Neuronal stem cell (in vitro differentiated cells): ENCODE data around the gene CFAP69.

Source experiments
- DNase-seq: peaks from one replicate; pipeline ENCODE4 v3.0.0-alpha.2; 2013; ENCODE audit warnings: low spot score
- H2AFZ ChIP-seq: one replicate; pipeline ENCODE4 v1.6.1; 2013; ENCODE audit warnings: mild to moderate bottlenecking, low read length, inconsistent platforms
- H2AK5ac ChIP-seq: 2 replicates; pipeline ENCODE4 v1.6.1; 2013; ENCODE audit warnings: low read depth, mild to moderate bottlenecking, inconsistent platforms, low read length, moderate library complexity, mixed read lengths
- H2BK120ac ChIP-seq: 2 replicates; pipeline ENCODE4 v1.6.1; 2013; ENCODE audit warnings: low read depth, mild to moderate bottlenecking, inconsistent platforms, low read length, moderate library complexity, mixed read lengths
- H2BK12ac ChIP-seq: one replicate; pipeline ENCODE4 v1.6.1; 2013; ENCODE audit warnings: low read length, inconsistent platforms
- H2BK15ac ChIP-seq: 2 replicates; pipeline ENCODE4 v1.6.1; 2013; ENCODE audit warnings: mild to moderate bottlenecking, low read length, inconsistent platforms, mixed read lengths
- H2BK5ac ChIP-seq: one replicate; pipeline ENCODE4 v1.6.1; 2013; ENCODE audit warnings: inconsistent platforms, mild to moderate bottlenecking, low read length, moderate library complexity
- H3K14ac ChIP-seq: one replicate; pipeline ENCODE4 v1.6.1; 2013; ENCODE audit warnings: low read length, inconsistent platforms
- H3K18ac ChIP-seq: 2 replicates; pipeline ENCODE4 v1.6.1; 2013; ENCODE audit warnings: low read length, inconsistent platforms
- H3K23ac ChIP-seq: 2 replicates; pipeline ENCODE4 v1.6.1; 2013; ENCODE audit warnings: low read depth, mild to moderate bottlenecking, mixed read lengths, low read length, inconsistent platforms; ENCODE audit not compliant: poor library complexity
- H3K27ac ChIP-seq: replicated peaks from 3 replicates; pipeline ENCODE4 v1.5.1; 2013; ENCODE audit warnings: low read length, inconsistent platforms
- H3K27me3 ChIP-seq, 3 experiments: 2 replicates each; pipeline ENCODE4 v1.6.1; 2013; ENCODE audit warnings: low read length in 3 of 3, mild to moderate bottlenecking in 2 of 3, inconsistent platforms in 1 of 3, low read depth in 1 of 3, mixed read lengths in 1 of 3, moderate library complexity in 1 of 3; ENCODE audit not compliant: control insufficient read depth in 3 of 3, insufficient read depth in 3 of 3
- H3K36me3 ChIP-seq, 2 donors: replicated peaks in 1 of 2; 2 replicates each; pipeline ENCODE4 v1.6.1; 2013; ENCODE audit warnings: low read length in 2 of 2; ENCODE audit not compliant: control insufficient read depth in 2 of 2, insufficient read depth in 2 of 2
- H3K4ac ChIP-seq: 2 replicates; pipeline ENCODE4 v1.6.1; 2013; ENCODE audit warnings: inconsistent platforms, mild to moderate bottlenecking, low read length, moderate library complexity
- H3K4me1 ChIP-seq, 2 donors: 1 replicate in 1 of 2; 2 replicates in 1 of 2; pipeline ENCODE4 v1.6.1; 2013; ENCODE audit warnings: low read length in 2 of 2, low read depth in 1 of 2; ENCODE audit not compliant: control insufficient read depth in 2 of 2, insufficient read depth in 1 of 2
- H3K4me2 ChIP-seq: one replicate; pipeline ENCODE4 v1.6.1; 2013; ENCODE audit warnings: mild to moderate bottlenecking, low read length, inconsistent platforms; ENCODE audit not compliant: insufficient read depth, poor library complexity, severe bottlenecking
- H3K4me3 ChIP-seq, 2 donors: 2 replicates each; pipeline ENCODE4 v1.5.1; 2013; ENCODE audit warnings: low read length in 2 of 2, mild to moderate bottlenecking in 2 of 2, inconsistent platforms in 1 of 2, moderate library complexity in 1 of 2
- H3K79me1 ChIP-seq: one replicate; pipeline ENCODE4 v1.6.1; 2013; ENCODE audit warnings: low read depth, mild to moderate bottlenecking, inconsistent platforms, low read length, moderate library complexity
- H3K9ac ChIP-seq: one replicate; pipeline ENCODE4 v1.6.1; 2013; ENCODE audit warnings: mild to moderate bottlenecking, low read depth, low read length, inconsistent platforms; ENCODE audit not compliant: poor library complexity
- H3K9me3 ChIP-seq, 2 donors: replicated peaks in 1 of 2; 2 replicates each; pipeline versions ENCODE3 to v1.6.1; 2013; ENCODE audit warnings: low read length in 2 of 2, mild to moderate bottlenecking in 2 of 2, inconsistent platforms in 1 of 2, low read depth in 1 of 2, mixed read lengths in 1 of 2, moderate library complexity in 1 of 2; ENCODE audit not compliant: control insufficient read depth in 2 of 2, insufficient read depth in 1 of 2
- H4K8ac ChIP-seq: one replicate; pipeline ENCODE4 v1.6.1; 2013; ENCODE audit warnings: low read depth, mild to moderate bottlenecking, inconsistent platforms, low read length, moderate library complexity
- H4K91ac ChIP-seq: one replicate; pipeline ENCODE4 v1.6.1; 2013; ENCODE audit warnings: low read length, low read depth, mild to moderate bottlenecking, inconsistent platforms; ENCODE audit not compliant: poor library complexity
- WGBS, 2 donors: extraction: QIAGEN DNeasy Blood & Tissue Kit; methylation state at CpG; one replicate each; pipeline ENCODE4 v1.1.7; 2013; ENCODE audit warnings: missing lambda C conversion rate in 2 of 2, mixed read lengths in 1 of 2; ENCODE audit not compliant: insufficient read length in 2 of 2, insufficient replicate concordance in 1 of 2; ENCODE audit errors: extremely low coverage in 2 of 2; 5-methylcytosine and 5-hydroxymethylcytosine counted together

Gene CFAP69

GRCh38 chr7:90312745-90313144 is 67.8 kb downstream of the CFAP69 start:
- no peak overlapping the region for H2BK120ac ChIP-seq
- no peak overlapping the region for H3K4ac ChIP-seq
- H2AK5ac ChIP-seq: no peak overlapping the region
- no peak overlapping the region for H4K8ac ChIP-seq
- H4K91ac ChIP-seq: no peak overlapping the region
- H2BK12ac ChIP-seq: no peak overlapping the region
- no peak overlapping the region for H2BK5ac ChIP-seq
- no peak overlapping the region for H3K14ac ChIP-seq
- H3K27ac ChIP-seq: no peak overlapping the region
- DNase-seq: no peak
- no peak overlapping the region for H2BK15ac ChIP-seq
- no peak overlapping the region for H3K4me2 ChIP-seq
- no peaks in the 10 kb centered on the region for H3K36me3 ChIP-seq
- no peaks in the 10 kb centered on the region for H3K4me1 ChIP-seq
- H3K9ac ChIP-seq: no peak overlapping the region
- H2AFZ ChIP-seq: no peak overlapping the region
- no CpG with 5 or more reads among the region's 2 CpGs for WGBS, 2 donors
- no peak overlapping the region for H3K18ac ChIP-seq
- peaks cover 0 to 6% (median 0%) of the 10 kb centered on the region in 3 experiments for H3K27me3 ChIP-seq
- no peak overlapping the region for H3K4me3 ChIP-seq
- no peak overlapping the region for H3K23ac ChIP-seq
- no peaks in the 10 kb centered on the region for H3K9me3 ChIP-seq
- no peaks in the 10 kb centered on the region for H3K79me1 ChIP-seq

- no peak overlapping the region for H3K4me2 ChIP-seq
- no peak overlapping the region for H3K9ac ChIP-seq
- H2BK120ac ChIP-seq: no peak overlapping the region
- no peak overlapping the region for H3K23ac ChIP-seq
- no peak overlapping the region for H2AK5ac ChIP-seq
- H3K4me1 ChIP-seq: no peaks in the 10 kb centered on the region
- H3K27me3 ChIP-seq: peaks cover 0 to 14% (median 0%) of the 10 kb centered on the region in 3 experiments
- H3K9me3 ChIP-seq: no peaks in the 10 kb centered on the region
- no peak overlapping the region for H4K91ac ChIP-seq
- DNase-seq: no peak
- H2BK15ac ChIP-seq: no peak overlapping the region
- no peak overlapping the region for H3K27ac ChIP-seq
- no peak overlapping the region for H2AFZ ChIP-seq
- no peak overlapping the region for H2BK12ac ChIP-seq
- no peak overlapping the region for H3K4ac ChIP-seq
- no peaks in the 10 kb centered on the region for H3K36me3 ChIP-seq
- H2BK5ac ChIP-seq: no peak overlapping the region
- no CpG with 5 or more reads among the region's 4 CpGs for WGBS, 2 donors
- no peaks in the 10 kb centered on the region for H3K79me1 ChIP-seq
- H4K8ac ChIP-seq: no peak overlapping the region
- no peak overlapping the region for H3K14ac ChIP-seq
- H3K18ac ChIP-seq: no peak overlapping the region
- no peak overlapping the region for H3K4me3 ChIP-seq
Measured at GRCh38 chr7:90313907-90314306, 68.9 kb downstream of the CFAP69 start.

GRCh38 chr7:90320014-90320413 is 75.0 kb downstream of the CFAP69 start:
- Histone ChIP-seq H3K4ac (no peak overlapping the region), H4K8ac (no peak overlapping the region), H3K14ac (no peak overlapping the region), H3K9ac (no peak overlapping the region), H4K91ac (no peak overlapping the region), H3K4me1 (peaks cover 2 to 3% of the 10 kb centered on the region in 2 donors), H2BK12ac (no peak overlapping the region), H2BK120ac (no peak overlapping the region), H2AFZ (no peak overlapping the region), H3K4me3 (no peak overlapping the region), H3K27me3 (peaks cover 11 to 67% (median 23%) of the 10 kb centered on the region in 3 experiments), H3K4me2 (no peak overlapping the region), H3K23ac (no peak overlapping the region), H2AK5ac (no peak overlapping the region), H2BK15ac (no peak overlapping the region), H3K79me1 (peaks cover 3% of the 10 kb centered on the region), H3K9me3 (peaks cover 0 to 11% of the 10 kb centered on the region in 2 donors), H3K27ac (no peak overlapping the region), H3K18ac (no peak overlapping the region), H2BK5ac (no peak overlapping the region), H3K36me3 (no peaks in the 10 kb centered on the region)
- no peak for DNase-seq
- no CpG with 5 or more reads among the region's 7 CpGs for WGBS, 2 donors

GRCh38 chr7:90320418-90320800 is 75.4 kb downstream of the CFAP69 start:
- H2BK5ac ChIP-seq: no peak overlapping the region
- H2AK5ac ChIP-seq: no peak overlapping the region
- H3K4me1 ChIP-seq: peaks cover 2 to 3% of the 10 kb centered on the region in 2 donors
- H3K27me3 ChIP-seq: peaks cover 11 to 67% (median 23%) of the 10 kb centered on the region in 3 experiments
- H3K14ac ChIP-seq: no peak overlapping the region
- DNase-seq: no peak
- peak overlapping the region; percentile 71 for H3K4me2 ChIP-seq
- no peak overlapping the region for H3K9ac ChIP-seq
- H4K8ac ChIP-seq: no peak overlapping the region
- H2BK15ac ChIP-seq: no peak overlapping the region
- H3K18ac ChIP-seq: no peak overlapping the region
- H3K4ac ChIP-seq: no peak overlapping the region
- WGBS, 2 donors: no CpG with 5 or more reads among the region's 7 CpGs
- no peak overlapping the region for H3K27ac ChIP-seq
- peaks cover 3% of the 10 kb centered on the region for H3K79me1 ChIP-seq
- H3K23ac ChIP-seq: no peak overlapping the region
- H3K4me3 ChIP-seq: no peak overlapping the region
- no peaks in the 10 kb centered on the region for H3K36me3 ChIP-seq
- H2BK12ac ChIP-seq: no peak overlapping the region
- H3K9me3 ChIP-seq: peaks cover 0 to 11% of the 10 kb centered on the region in 2 donors
- no peak overlapping the region for H2BK120ac ChIP-seq
- H2AFZ ChIP-seq: peak overlapping the region; percentile 94
- H4K91ac ChIP-seq: no peak overlapping the region
